ENCODE data around the gene GPC3.

GRCh38 chrX:133742602-133743305 lies 242.6 kb downstream of the GPC3 start:
- no peak for TF ChIP-seq L3MBTL2 (conservative IDR thresholded peaks at IDR 0.05)
- TF ChIP-seq FOXM1 (IDR thresholded peaks at IDR 0.05; ENCODE audit: borderline replicate concordance) = no peak
- TF ChIP-seq LEF1 (IDR thresholded peaks at IDR 0.05; ENCODE audit: borderline replicate concordance) = no peak

Data from HEK293T (cell line).